Measurements from ENCODE around the gene ZFPL1.

DNA sequence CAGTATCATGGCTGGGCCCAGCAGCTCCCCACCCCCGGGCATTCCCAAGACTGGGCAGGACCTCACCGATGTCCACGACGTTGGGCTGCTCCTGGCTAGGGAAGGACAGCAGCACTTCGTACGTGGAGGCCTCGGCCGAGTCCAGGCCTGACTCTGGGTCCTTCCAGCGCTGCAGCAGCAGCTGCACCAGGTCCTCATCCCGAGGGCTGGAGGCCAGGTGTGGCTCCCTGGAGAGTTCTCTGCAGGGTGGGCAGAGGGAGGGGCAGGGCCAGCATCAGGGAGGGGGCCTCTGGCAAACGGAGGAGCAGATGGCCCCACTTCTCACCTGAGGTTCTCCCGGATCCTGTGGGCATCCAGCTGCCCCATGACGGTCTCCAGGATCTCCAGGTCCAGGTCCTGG is 26.0 kb upstream of the ZFPL1 start:
- TF ChIP-seq TAF1 (IDR thresholded peaks at IDR 0.05; ENCODE audit: low read depth, low read length) (no peak), POLR2A (IDR thresholded peaks at IDR 0.05; ENCODE audit: low read depth, low read length) (no peak), POLR2AphosphoS5 (IDR thresholded peaks at IDR 0.05; ENCODE audit: low read depth, low read length) (no peak), PAX5 (IDR thresholded peaks at IDR 0.05; ENCODE audit: insufficient read depth, low read length, severe bottlenecking) (no peak)
